Loucy (cell line): ENCODE data around the gene MIS18BP1.
"Not testable (repeated sequence)": the region's sequence is repeated elsewhere in the genome, so short reads cannot be mapped to it uniquely, and the experiment has no call there.

Source experiments
- EZH2phosphoT487 ChIP-seq: fragments of 200-600 bp; IDR thresholded peaks from 2 replicates; pipeline ENCODE4 v1.6.1; 2018; ENCODE audit warnings: antibody characterized with exemption, mild to moderate bottlenecking, moderate library complexity, borderline replicate concordance
- TF ChIP-seq, protein P1 (sequence below): fragments of 200-600 bp; sonication (generic); conservative IDR thresholded peaks from 2 replicates; pipeline ENCODE4 v1.5.1; 2014; ENCODE audit warnings: mild to moderate bottlenecking, antibody characterized with exemption, low read length

DNA sequence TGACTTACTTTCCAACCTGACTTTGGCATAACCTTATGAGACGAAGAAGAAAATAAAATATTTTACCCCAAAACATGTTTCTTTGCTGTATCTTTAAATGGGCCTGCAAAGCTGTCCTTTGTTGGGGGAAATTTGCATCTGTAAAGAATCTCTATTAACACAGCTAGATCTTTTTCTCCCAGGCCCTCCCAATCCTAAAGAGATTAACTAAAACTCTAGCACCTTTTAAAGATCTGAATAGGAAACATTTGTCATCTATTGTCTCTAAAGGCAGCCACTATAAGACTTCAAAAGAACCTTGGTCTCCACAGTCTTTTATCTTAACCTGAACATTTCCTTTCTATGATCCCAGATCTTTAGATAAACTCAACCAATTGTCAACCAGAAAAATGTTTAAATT lies 41.8 kb upstream of the MIS18BP1 start:
- TF ChIP-seq, protein P1, sequence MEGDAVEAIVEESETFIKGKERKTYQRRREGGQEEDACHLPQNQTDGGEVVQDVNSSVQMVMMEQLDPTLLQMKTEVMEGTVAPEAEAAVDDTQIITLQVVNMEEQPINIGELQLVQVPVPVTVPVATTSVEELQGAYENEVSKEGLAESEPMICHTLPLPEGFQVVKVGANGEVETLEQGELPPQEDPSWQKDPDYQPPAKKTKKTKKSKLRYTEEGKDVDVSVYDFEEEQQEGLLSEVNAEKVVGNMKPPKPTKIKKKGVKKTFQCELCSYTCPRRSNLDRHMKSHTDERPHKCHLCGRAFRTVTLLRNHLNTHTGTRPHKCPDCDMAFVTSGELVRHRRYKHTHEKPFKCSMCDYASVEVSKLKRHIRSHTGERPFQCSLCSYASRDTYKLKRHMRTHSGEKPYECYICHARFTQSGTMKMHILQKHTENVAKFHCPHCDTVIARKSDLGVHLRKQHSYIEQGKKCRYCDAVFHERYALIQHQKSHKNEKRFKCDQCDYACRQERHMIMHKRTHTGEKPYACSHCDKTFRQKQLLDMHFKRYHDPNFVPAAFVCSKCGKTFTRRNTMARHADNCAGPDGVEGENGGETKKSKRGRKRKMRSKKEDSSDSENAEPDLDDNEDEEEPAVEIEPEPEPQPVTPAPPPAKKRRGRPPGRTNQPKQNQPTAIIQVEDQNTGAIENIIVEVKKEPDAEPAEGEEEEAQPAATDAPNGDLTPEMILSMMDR, result not testable (repeated sequence)
- TF ChIP-seq EZH2phosphoT487, result not testable (repeated sequence)
